HG02571 (cell line): ENCODE measurements around the gene MAD1L1.
"Not testable (repeated sequence)": the region's sequence is repeated elsewhere in the genome, so short reads cannot be mapped to it uniquely, and the experiment has no call there.

Experiments used
- ATAC-seq: cut with Tn5 transposase; IDR thresholded peaks from one replicate; pipeline ENCODE4 v1.9.1; 2021; ENCODE audit warnings: mild to moderate bottlenecking, moderate library complexity; ENCODE audit not compliant: unreplicated experiment

MAD1L1 gene

GRCh38 chr7:2232766-2233520, at the start of gene MAD1L1:
Gene MAD1L1, minus strand, starts transcription at chr7:2232945. Its CDS starts 2,812 bp downstream, at chr7:2230133.
- peak; percentile 71 for ATAC-seq

GRCh38 chr7:2282185-2282751, 49.5 kb upstream of the MAD1L1 start:
- ATAC-seq, result no peak

- no peak for ATAC-seq
These were observed 48.8 kb upstream of the MAD1L1 start for GRCh38 chr7:2281541-2281940.

- no peak for ATAC-seq
These were observed 47.7 kb upstream of the MAD1L1 start for GRCh38 chr7:2280424-2280823.

- ATAC-seq, result no peak
These were observed 47.2 kb upstream of the MAD1L1 start for GRCh38 chr7:2279896-2280295.

- ATAC-seq, result no peak
These were observed 45.3 kb upstream of the MAD1L1 start for GRCh38 chr7:2278026-2278425.

- ATAC-seq, result no peak
These were observed 43.4 kb upstream of the MAD1L1 start for GRCh38 chr7:2276107-2276506.

- ATAC-seq, result no peak
These were observed 42.4 kb upstream of the MAD1L1 start for GRCh38 chr7:2275101-2275500.

- no peak for ATAC-seq
These were observed 41.9 kb upstream of the MAD1L1 start for GRCh38 chr7:2274666-2275065.

- no peak for ATAC-seq
These were observed 41.1 kb upstream of the MAD1L1 start for GRCh38 chr7:2273866-2274265.

GRCh38 chr7:2272031-2272430, 39.3 kb upstream of the MAD1L1 start:
- no peak for ATAC-seq

GRCh38 chr7:2271273-2272026, 38.7 kb upstream of the MAD1L1 start:
- no peak for ATAC-seq

GRCh38 chr7:2270495-2270894, 37.8 kb upstream of the MAD1L1 start:
- ATAC-seq, result no peak

GRCh38 chr7:2269991-2270460, 37.3 kb upstream of the MAD1L1 start:
- no peak for ATAC-seq

- ATAC-seq, result not testable (repeated sequence)
These were observed 36.6 kb upstream of the MAD1L1 start for GRCh38 chr7:2269089-2269990.

GRCh38 chr7:2266911-2267310, 34.2 kb upstream of the MAD1L1 start:
- ATAC-seq, result no peak

GRCh38 chr7:2264158-2264557, 31.4 kb upstream of the MAD1L1 start:
- no peak for ATAC-seq

- ATAC-seq, result no peak
These were observed 30.4 kb upstream of the MAD1L1 start for GRCh38 chr7:2263176-2263575.

- no peak for ATAC-seq
These were observed 28.9 kb upstream of the MAD1L1 start for GRCh38 chr7:2261611-2262010.

- no peak for ATAC-seq
These were observed 28.1 kb upstream of the MAD1L1 start for GRCh38 chr7:2260820-2261219.

GRCh38 chr7:2259480-2259879, 26.7 kb upstream of the MAD1L1 start:
- no peak for ATAC-seq
